D721Med (cell line): ENCODE data around the gene CTXN1.
"Not testable (repeated sequence)": the region's sequence is repeated elsewhere in the genome, so short reads cannot be mapped to it uniquely, and the experiment has no call there.

Source experiments
- DNase-seq: peaks from one replicate; pipeline ENCODE4 v3.0.0; 2011; ENCODE audit warnings: low spot score; ENCODE audit not compliant: insufficient read length
- FAIRE-seq: peaks from 2 replicates; lab custom pipeline; 2011; peaks lifted over from hg19 to GRCh38; lab: Jason Lieb, UNC
- CTCF ChIP-seq: IDR thresholded peaks from 2 replicates; pipeline ENCODE4 v1.5.1; 2012; ENCODE audit warnings: mild to moderate bottlenecking, control low read depth; ENCODE audit not compliant: insufficient read depth; ENCODE audit errors: missing control alignments

Gene CTXN1

GRCh38 chr19:7961920-7962626 is 36.1 kb upstream of the CTXN1 start:
- no peak for TF ChIP-seq CTCF
- FAIRE-seq (no peak), DNase-seq (no peak)

- not testable (repeated sequence) for DNase-seq, FAIRE-seq
These were observed 35.1 kb upstream of the CTXN1 start for GRCh38 chr19:7961082-7961481.

- FAIRE-seq (no peak), DNase-seq (no peak)
- TF ChIP-seq CTCF, result no peak
These were observed 33.3 kb upstream of the CTXN1 start for GRCh38 chr19:7959211-7959610.

GRCh38 chr19:7955696-7956095 is 29.8 kb upstream of the CTXN1 start:
- no peak for FAIRE-seq
- DNase-seq, result no peak
- TF ChIP-seq CTCF, result no peak

- DNase-seq (no peak), FAIRE-seq (no peak)
- TF ChIP-seq CTCF, result no peak
These were observed 27.6 kb upstream of the CTXN1 start for GRCh38 chr19:7953576-7953975.

GRCh38 chr19:7953060-7953459 is 27.1 kb upstream of the CTXN1 start:
- TF ChIP-seq CTCF, result no peak
- DNase-seq, result no peak

GRCh38 chr19:7947939-7948338 is 22.0 kb upstream of the CTXN1 start:
- FAIRE-seq, result no peak
- DNase-seq, result no peak
- no peak for TF ChIP-seq CTCF

More at GRCh38 chr19:7953060-7953459, 27.1 kb upstream of the CTXN1 start:
- no peak for FAIRE-seq
